Esophagus squamous epithelium (tissue), 4 donors: ENCODE data around the gene BRSK2.

Experiments used
- CTCF ChIP-seq, 6 experiments: fragments of 450-650 bp in 4 of 6; fragments of 200-600 bp in 2 of 6; sonication (generic) in 2 of 6; IDR thresholded peaks; one replicate each; pipeline ENCODE4 v1.5.1; 2016 to 2019; ENCODE audit warnings: antibody characterized with exemption in 6 of 6, mild to moderate bottlenecking in 4 of 6, moderate library complexity in 4 of 6
- POLR2A ChIP-seq, 4 donors: fragments of 450-650 bp; IDR thresholded peaks; one replicate each; pipeline ENCODE4 v1.6.1; 2017; ENCODE audit warnings: antibody characterized with exemption in 4 of 4, mild to moderate bottlenecking in 4 of 4, moderate library complexity in 3 of 4

GRCh38 chr11:1407668-1408067, 17.9 kb downstream of the BRSK2 start:
- TF ChIP-seq POLR2A (IDR thresholded peaks at IDR 0.05) (no peak), CTCF (IDR thresholded peaks at IDR 0.05) (no peak)
